H1 (cell line): Measurements from ENCODE around the gene NMUR1. TPM values are rescaled to one million over a fixed set of nuclear protein-coding genes. Genes with fewer than 3 reads are reported as not detected.
A peak's percentile ranks its signal among the peaks of the same experiment; 100 is the strongest.

Experiments used
- CBX8 ChIP-seq: fragments of 300-800, 300-1000 bp; sonication (generic); IDR thresholded peaks from 2 replicates; pipeline ENCODE4 v1.7.1; 2016; ENCODE audit warnings: low read depth, low read length, borderline replicate concordance
- EGR1 ChIP-seq: IDR thresholded peaks from 2 replicates; pipeline ENCODE4 v1.6.1; 2011; ENCODE audit warnings: low read depth, low read length, borderline replicate concordance
- HDAC6 ChIP-seq: IDR thresholded peaks from one replicate; pipeline ENCODE4 v1.7.1; 2012; ENCODE audit warnings: low read depth, mild to moderate bottlenecking, inconsistent platforms, low read length, moderate library complexity
- RFX5 ChIP-seq: IDR thresholded peaks from 2 replicates; pipeline ENCODE4 v1.6.1; 2011; ENCODE audit warnings: low read depth, low read length, improper control_type of control experiment, borderline replicate concordance
- RNF2 ChIP-seq: fragments of 200-900, 300-1000 bp; sonication (generic); IDR thresholded peaks from 2 replicates; pipeline ENCODE4 v1.7.1; 2016; ENCODE audit warnings: borderline replicate concordance, low read depth, mild to moderate bottlenecking, antibody characterized with exemption, low read length; ENCODE audit not compliant: poor library complexity, severe bottlenecking; ENCODE audit errors: missing control alignments
- RXRA ChIP-seq: IDR thresholded peaks from 2 replicates; pipeline ENCODE4 v1.6.1; 2011; ENCODE audit warnings: low read depth, mild to moderate bottlenecking, low read length, moderate library complexity; ENCODE audit not compliant: insufficient read depth
- SP4 ChIP-seq: IDR thresholded peaks from 2 replicates; pipeline ENCODE4 v1.6.1; 2012; ENCODE audit warnings: low read length, inconsistent platforms
- ZNF274 ChIP-seq: IDR thresholded peaks from 2 replicates; pipeline ENCODE4 v1.7.0; 2012; ENCODE audit warnings: low read length, borderline replicate concordance; ENCODE audit errors: extremely low read depth
- polyA plus RNA-seq, 7 experiments: library from polyadenylated mRNA; depleted of rRNA in 3 of 7; stranded (reverse) in 5 of 7; unstranded in 2 of 7; fragments of >200 nt in 5 of 7; fragments of 200-250 nt in 2 of 7; gene quantifications; 1 replicate in 5 of 7; 2 replicates in 1 of 7; 4 replicates in 1 of 7; pipeline versions ENCODE4 v1.2.1 to v1.2.3, GENCODE V29; 2011 to 2013; ENCODE audit warnings: missing spikeins in 2 of 7, mixed read lengths in 2 of 7
- total RNA-seq: library from RNA; stranded (reverse); fragmentation: NEBNext Ultra II Directional; extraction: Animal tissue kit (Norgen Biotek cat#: 25700); gene quantifications from 2 replicates; pipeline ENCODE4 v1.2.1, GENCODE V29; 2021
- TF ChIP-seq, protein P1 (sequence below): fragments of 300-600 bp; sonication (generic); IDR thresholded peaks from 2 replicates; pipeline ENCODE4 v1.7.1; 2012; ENCODE audit warnings: low read length, moderate library complexity, mild to moderate bottlenecking, inconsistent platforms; ENCODE audit not compliant: insufficient replicate concordance

NMUR1 gene
- total and polyA plus RNA-seq, 2 of the 8 experiments (the other 6 are each of a cell fraction or from before 2014, with no cell fraction given) = 0.56 to 1.5 TPM

DNA sequence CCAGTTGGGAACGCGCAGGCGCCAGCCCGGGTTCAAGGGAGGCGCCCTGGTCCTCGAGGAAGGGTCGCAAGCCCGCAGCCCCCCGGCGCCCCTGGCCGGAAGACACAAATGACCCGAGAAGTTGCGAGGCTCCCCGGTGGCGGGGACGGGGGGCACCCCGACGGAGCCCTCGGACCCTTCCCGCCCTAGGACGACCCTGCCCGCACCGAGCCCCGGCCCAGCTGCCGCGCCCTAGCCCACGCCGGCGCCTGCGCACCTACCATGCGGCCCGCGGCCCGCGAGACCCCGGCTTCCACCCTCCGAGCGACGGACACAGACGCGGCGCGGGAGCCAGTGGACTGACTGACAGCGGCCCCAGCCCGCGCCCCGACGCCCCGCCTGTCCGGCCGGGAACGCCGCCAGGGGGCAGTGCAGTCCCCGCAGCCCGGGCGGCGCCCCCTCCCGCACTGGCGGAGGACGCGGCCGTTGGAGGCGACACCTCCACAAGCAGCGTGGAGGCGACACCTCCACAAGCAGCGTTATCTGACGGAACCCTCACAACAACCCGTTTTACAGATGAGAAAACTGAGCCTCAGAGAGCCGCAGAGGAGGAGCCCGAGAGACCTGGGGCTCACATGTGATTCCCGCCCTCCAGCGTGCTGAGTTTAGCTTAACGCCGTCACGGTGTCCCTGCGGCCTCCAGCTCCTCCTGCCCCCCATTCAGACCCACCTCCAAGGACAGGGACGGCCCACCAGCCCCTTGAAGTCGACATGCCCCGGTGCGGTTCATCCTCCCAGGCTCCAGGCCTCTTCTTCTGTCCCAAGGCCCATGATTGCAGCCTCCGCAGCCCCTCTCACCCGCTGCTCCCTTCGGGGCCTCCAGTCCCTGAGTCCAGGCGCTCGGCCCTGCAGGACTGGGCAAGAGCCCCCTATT is at the start of gene NMUR1 (continued):
- TF ChIP-seq, protein P1, sequence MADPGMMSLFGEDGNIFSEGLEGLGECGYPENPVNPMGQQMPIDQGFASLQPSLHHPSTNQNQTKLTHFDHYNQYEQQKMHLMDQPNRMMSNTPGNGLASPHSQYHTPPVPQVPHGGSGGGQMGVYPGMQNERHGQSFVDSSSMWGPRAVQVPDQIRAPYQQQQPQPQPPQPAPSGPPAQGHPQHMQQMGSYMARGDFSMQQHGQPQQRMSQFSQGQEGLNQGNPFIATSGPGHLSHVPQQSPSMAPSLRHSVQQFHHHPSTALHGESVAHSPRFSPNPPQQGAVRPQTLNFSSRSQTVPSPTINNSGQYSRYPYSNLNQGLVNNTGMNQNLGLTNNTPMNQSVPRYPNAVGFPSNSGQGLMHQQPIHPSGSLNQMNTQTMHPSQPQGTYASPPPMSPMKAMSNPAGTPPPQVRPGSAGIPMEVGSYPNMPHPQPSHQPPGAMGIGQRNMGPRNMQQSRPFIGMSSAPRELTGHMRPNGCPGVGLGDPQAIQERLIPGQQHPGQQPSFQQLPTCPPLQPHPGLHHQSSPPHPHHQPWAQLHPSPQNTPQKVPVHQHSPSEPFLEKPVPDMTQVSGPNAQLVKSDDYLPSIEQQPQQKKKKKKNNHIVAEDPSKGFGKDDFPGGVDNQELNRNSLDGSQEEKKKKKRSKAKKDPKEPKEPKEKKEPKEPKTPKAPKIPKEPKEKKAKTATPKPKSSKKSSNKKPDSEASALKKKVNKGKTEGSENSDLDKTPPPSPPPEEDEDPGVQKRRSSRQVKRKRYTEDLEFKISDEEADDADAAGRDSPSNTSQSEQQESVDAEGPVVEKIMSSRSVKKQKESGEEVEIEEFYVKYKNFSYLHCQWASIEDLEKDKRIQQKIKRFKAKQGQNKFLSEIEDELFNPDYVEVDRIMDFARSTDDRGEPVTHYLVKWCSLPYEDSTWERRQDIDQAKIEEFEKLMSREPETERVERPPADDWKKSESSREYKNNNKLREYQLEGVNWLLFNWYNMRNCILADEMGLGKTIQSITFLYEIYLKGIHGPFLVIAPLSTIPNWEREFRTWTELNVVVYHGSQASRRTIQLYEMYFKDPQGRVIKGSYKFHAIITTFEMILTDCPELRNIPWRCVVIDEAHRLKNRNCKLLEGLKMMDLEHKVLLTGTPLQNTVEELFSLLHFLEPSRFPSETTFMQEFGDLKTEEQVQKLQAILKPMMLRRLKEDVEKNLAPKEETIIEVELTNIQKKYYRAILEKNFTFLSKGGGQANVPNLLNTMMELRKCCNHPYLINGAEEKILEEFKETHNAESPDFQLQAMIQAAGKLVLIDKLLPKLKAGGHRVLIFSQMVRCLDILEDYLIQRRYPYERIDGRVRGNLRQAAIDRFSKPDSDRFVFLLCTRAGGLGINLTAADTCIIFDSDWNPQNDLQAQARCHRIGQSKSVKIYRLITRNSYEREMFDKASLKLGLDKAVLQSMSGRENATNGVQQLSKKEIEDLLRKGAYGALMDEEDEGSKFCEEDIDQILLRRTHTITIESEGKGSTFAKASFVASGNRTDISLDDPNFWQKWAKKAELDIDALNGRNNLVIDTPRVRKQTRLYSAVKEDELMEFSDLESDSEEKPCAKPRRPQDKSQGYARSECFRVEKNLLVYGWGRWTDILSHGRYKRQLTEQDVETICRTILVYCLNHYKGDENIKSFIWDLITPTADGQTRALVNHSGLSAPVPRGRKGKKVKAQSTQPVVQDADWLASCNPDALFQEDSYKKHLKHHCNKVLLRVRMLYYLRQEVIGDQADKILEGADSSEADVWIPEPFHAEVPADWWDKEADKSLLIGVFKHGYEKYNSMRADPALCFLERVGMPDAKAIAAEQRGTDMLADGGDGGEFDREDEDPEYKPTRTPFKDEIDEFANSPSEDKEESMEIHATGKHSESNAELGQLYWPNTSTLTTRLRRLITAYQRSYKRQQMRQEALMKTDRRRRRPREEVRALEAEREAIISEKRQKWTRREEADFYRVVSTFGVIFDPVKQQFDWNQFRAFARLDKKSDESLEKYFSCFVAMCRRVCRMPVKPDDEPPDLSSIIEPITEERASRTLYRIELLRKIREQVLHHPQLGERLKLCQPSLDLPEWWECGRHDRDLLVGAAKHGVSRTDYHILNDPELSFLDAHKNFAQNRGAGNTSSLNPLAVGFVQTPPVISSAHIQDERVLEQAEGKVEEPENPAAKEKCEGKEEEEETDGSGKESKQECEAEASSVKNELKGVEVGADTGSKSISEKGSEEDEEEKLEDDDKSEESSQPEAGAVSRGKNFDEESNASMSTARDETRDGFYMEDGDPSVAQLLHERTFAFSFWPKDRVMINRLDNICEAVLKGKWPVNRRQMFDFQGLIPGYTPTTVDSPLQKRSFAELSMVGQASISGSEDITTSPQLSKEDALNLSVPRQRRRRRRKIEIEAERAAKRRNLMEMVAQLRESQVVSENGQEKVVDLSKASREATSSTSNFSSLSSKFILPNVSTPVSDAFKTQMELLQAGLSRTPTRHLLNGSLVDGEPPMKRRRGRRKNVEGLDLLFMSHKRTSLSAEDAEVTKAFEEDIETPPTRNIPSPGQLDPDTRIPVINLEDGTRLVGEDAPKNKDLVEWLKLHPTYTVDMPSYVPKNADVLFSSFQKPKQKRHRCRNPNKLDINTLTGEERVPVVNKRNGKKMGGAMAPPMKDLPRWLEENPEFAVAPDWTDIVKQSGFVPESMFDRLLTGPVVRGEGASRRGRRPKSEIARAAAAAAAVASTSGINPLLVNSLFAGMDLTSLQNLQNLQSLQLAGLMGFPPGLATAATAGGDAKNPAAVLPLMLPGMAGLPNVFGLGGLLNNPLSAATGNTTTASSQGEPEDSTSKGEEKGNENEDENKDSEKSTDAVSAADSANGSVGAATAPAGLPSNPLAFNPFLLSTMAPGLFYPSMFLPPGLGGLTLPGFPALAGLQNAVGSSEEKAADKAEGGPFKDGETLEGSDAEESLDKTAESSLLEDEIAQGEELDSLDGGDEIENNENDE = no peak
- TF ChIP-seq RFX5 = no peak
- TF ChIP-seq SP4 = 0 out of 2 replicates have a peak, but pooled peaks have one; percentile 19
- TF ChIP-seq HDAC6 = no peak
- no peak for TF ChIP-seq ZNF274
- no peak for TF ChIP-seq RXRA
- no peak for TF ChIP-seq RNF2
- TF ChIP-seq CBX8 = no peak
- no peak for TF ChIP-seq EGR1
